Astrocyte of the cerebellum (primary cell): ENCODE measurements around the gene UROC1.

Source experiments
- DNase-seq: peaks from one replicate; pipeline ENCODE4 v3.0.0-alpha.2; 2011; ENCODE audit warnings: low read depth
- H3K4me3 ChIP-seq: 2 replicates; pipeline ENCODE4 v1.5.1; 2011; ENCODE audit warnings: mild to moderate bottlenecking, low read depth, low read length, moderate library complexity
- CTCF ChIP-seq: IDR thresholded peaks from 2 replicates; pipeline ENCODE4 v1.5.1; 2012; ENCODE audit warnings: low read length, low read depth, moderate library complexity, mild to moderate bottlenecking; ENCODE audit errors: missing control alignments
- in situ Hi-C: cut with HindIII; loops from 2 replicates; pipeline ENCODE4 v1.10.0; 2017; ENCODE audit warnings: low sequenced_read_pairs

UROC1 gene

DNA sequence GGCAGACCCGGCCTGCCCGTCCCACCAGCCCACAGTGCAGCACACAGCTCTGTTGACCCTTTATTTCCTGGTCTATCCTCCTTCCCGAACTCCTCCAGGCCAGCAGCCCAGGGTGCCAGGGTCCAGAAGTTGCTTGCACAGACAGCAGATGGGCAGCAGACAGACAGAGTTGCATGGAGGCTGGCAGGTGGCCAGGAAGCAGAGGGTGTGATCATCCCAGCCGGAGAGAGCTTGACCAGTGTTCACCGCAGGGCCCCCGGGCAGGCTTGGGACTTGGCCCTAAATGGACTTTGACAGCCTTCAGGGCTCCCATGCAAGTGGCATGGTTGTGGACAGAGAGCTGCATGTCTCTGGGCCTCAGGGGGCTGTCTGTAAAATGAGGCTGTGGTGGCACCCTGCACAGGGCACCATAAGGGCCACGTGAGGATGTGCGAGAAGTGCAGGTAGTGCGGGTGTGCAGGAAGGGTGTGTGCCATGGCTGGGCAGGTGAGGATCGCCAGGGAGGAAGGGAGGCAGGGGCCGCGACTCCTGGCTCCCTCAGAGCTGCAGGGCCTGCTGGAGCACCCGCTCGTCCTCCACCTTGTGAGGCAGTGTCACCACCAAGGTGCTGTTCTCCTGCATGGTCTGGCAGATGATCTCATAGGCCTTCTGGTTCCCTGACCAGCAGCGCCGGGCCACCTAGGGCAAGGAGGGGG is 35.6 kb downstream of the UROC1 start:
- in situ Hi-C loops: no loop called here
- H3K4me3 ChIP-seq: no peak overlapping the region
- no peak for TF ChIP-seq CTCF
- no peak for DNase-seq

- no peak overlapping the region for H3K4me3 ChIP-seq
- in situ Hi-C loops: no loop called here
- no peak for DNase-seq
- TF ChIP-seq CTCF: no peak
Measured at GRCh38 chr3:126480861-126481260, 36.7 kb downstream of the UROC1 start.

DNA sequence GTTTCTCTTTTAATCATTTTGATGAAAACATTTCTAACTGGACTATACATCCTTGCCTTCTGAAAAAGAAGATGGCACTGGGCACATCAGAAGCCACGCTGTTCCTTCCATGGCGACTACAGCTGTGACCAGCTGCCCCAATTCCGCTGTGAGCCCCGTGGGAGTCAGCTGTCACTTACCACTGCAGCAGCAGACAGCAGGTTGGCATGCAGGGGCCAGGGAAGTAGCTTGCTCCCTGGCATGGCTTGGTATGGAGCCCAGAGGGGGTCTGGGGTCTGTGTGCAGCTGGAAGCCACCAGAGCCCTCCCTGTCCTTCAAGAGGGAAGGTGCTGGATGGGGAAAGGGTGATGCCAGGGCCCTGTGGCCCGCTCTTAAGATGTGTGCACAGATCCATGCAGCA is 37.4 kb downstream of the UROC1 start:
- no peak for TF ChIP-seq CTCF
- H3K4me3 ChIP-seq: no peak overlapping the region
- in situ Hi-C loops: no loop called here
- no peak for DNase-seq

DNA sequence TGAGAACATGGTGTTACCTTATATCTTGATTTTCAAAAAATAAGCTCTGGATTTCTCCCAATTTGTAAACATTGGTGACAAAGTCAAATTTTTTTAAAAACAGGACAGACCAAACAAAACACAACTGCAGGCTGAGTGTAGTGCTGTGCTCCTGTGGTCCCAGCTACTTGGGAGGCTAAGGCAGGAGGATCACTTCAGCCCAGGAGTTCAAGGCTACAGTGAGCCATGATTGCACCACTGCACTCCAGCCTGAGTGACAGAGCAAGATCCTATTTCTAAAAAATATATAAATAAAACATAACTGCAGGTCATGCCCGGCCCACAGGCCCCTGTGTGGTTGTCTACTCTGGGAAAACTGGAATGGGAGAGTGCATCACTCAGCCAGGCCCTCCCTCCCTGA is 37.9 kb downstream of the UROC1 start:
- H3K4me3 ChIP-seq: no peak overlapping the region
- TF ChIP-seq CTCF: no peak
- in situ Hi-C loops: no loop called here
- no peak for DNase-seq

GRCh38 chr3:126478581-126479310 is 38.8 kb downstream of the UROC1 start:
- in situ Hi-C loops: no loop called here
- H3K4me3 ChIP-seq: no peak overlapping the region
- DNase-seq: no peak
- TF ChIP-seq CTCF: no peak

GRCh38 chr3:126477061-126477380 is 40.6 kb downstream of the UROC1 start:
- H3K4me3 ChIP-seq: no peak overlapping the region
- no peak for TF ChIP-seq CTCF
- no peak for DNase-seq
- in situ Hi-C loops: no loop called here
